Activated B cell treated with CpG ODN at 0.5 μM for 24 hours (primary cell): Measurements from ENCODE around the gene SRI. TPM values are rescaled to one million over a fixed set of nuclear protein-coding genes. Genes with fewer than 3 reads are reported as not detected.

Experiments used
- ATAC-seq: fragments of 200-7000 bp; cut with Tn5 transposase; one replicate; pipeline ENCODE4 v1.10.0; 2021; ENCODE audit warnings: low read depth, mild to moderate bottlenecking, moderate library complexity
- CTCF ChIA-PET: fragments of 350-600 bp; sonication (Branson Sonifier 250); formaldehyde crosslinking; loops from one replicate; lab custom pipeline; 2021; ENCODE audit warnings: antibody characterized with exemption; lab: Charles Lee
- POLR2A ChIA-PET: fragments of 350-600 bp; sonication (Branson Sonifier 250); formaldehyde crosslinking; loops from one replicate; lab custom pipeline; 2021; ENCODE audit warnings: antibody characterized with exemption; lab: Charles Lee
- DNase-seq: peaks from one replicate; pipeline ENCODE4 v3.0.0; 2022
- H3K27ac Mint-ChIP-seq: one replicate; pipeline ENCODE4 v1.8.0; 2020; ENCODE audit warnings: mixed read lengths
- H3K27me3 Mint-ChIP-seq: one replicate; pipeline ENCODE4 v1.8.0; 2021; ENCODE audit warnings: mixed read lengths
- H3K36me3 Mint-ChIP-seq: one replicate; pipeline ENCODE4 v1.8.0; 2021; ENCODE audit warnings: low read depth, mixed read lengths
- H3K4me1 Mint-ChIP-seq: one replicate; pipeline ENCODE4 v1.8.0; 2021; ENCODE audit warnings: mixed read lengths
- H3K4me3 Mint-ChIP-seq: one replicate; pipeline ENCODE4 v1.8.0; 2020; ENCODE audit warnings: mild to moderate bottlenecking, mixed read lengths
- H3K9me3 Mint-ChIP-seq: one replicate; pipeline ENCODE4 v1.8.0; 2020; ENCODE audit warnings: mixed read lengths
- CTCF ChIP-seq: fragments of 200-600 bp; IDR thresholded peaks from one replicate; pipeline ENCODE4 v1.8.0; 2022; ENCODE audit warnings: antibody characterized with exemption, mild to moderate bottlenecking
- intact Hi-C: fragments of 100-400 bp; cut with micrococcal nuclease; formaldehyde crosslinking; loops from one replicate; pipeline ENCODE4 v1.15.1; 2024
- total RNA-seq: library from RNA; stranded (reverse); gene quantifications from 2 replicates; pipeline ENCODE4 v1.2.3, GENCODE V29; 2022

Gene SRI
- total RNA-seq, 1 donor from 2014 or later: 101 TPM

DNA sequence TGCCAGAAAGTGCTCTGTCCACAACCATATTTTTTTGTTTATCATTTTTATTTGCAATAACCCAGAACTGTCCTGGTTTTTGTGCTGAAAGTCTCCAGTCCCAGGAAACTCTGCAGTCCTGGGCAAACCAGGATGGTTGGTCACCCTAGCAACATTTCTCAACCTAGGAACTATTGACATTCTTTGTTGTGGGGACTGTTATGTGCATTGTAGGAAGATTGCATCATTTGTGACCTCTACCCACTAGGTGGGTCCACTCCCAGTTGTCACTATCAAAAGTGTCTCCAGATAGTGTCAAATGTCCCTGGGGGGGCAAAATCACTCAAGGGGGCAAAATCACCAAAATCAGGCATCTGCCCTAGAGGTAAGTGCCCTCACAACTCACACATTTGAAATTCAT, 14.0 kb upstream of the SRI start:
- no peak for TF ChIP-seq CTCF
- Mint-ChIP-seq H3K9me3 (peaks cover 3% of the 10 kb centered on the region), H3K36me3 (no peaks in the 10 kb centered on the region), H3K4me3 (no peak overlapping the region), H3K27me3 (peaks cover 7% of the 10 kb centered on the region), H3K4me1 (no peaks in the 10 kb centered on the region), H3K27ac (no peak overlapping the region)
- ATAC-seq (no peak), DNase-seq (no peak)
- intact Hi-C loops: no loop called here
- POLR2A ChIA-PET: no interaction called here
- CTCF ChIA-PET: no interaction called here

DNA sequence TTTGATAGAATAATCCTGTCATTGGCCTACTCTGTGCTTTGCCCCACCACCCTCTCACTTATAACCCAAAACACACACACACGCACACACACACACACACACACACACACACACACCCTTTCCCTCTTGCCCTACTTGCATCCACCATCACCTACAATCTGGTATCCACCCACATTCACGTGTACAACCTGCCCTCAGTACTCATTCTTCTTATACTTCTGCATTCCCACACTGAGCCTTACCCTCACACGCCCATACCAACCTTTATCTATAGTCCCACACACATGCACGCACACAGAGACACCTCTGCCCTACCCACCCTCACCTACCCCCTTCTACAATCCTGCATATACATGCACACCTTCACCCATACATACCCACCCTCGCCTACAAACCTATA, 10.8 kb upstream of the SRI start:
- no peaks in the 10 kb centered on the region for H3K36me3 Mint-ChIP-seq
- H3K27ac Mint-ChIP-seq: no peak overlapping the region
- H3K27me3 Mint-ChIP-seq: peaks cover 9% of the 10 kb centered on the region
- intact Hi-C loops: no loop called here
- DNase-seq: no peak
- peaks cover 5% of the 10 kb centered on the region for H3K9me3 Mint-ChIP-seq
- TF ChIP-seq CTCF: no peak
- H3K4me1 Mint-ChIP-seq: no peaks in the 10 kb centered on the region
- ChIA-PET CTCF (no interaction called here), POLR2A (no interaction called here)
- no peak overlapping the region for H3K4me3 Mint-ChIP-seq
- no peak for ATAC-seq

GRCh38 chr7:88229302-88229995, 9.6 kb upstream of the SRI start:
- DNase-seq (no peak), ATAC-seq (no peak)
- peaks cover 5% of the 10 kb centered on the region for H3K9me3 Mint-ChIP-seq
- ChIA-PET CTCF (no interaction called here), POLR2A (no interaction called here)
- H3K4me1 Mint-ChIP-seq: no peaks in the 10 kb centered on the region
- TF ChIP-seq CTCF: no peak
- peaks cover 5% of the 10 kb centered on the region for H3K27me3 Mint-ChIP-seq
- H3K4me3 Mint-ChIP-seq: no peak overlapping the region
- H3K36me3 Mint-ChIP-seq: no peaks in the 10 kb centered on the region
- no peak overlapping the region for H3K27ac Mint-ChIP-seq
- intact Hi-C loops: loop anchor here (10.0 kb wide), 1 partner anchor 1175 kb away; the partner anchor contains the start of gene ELAPOR2

DNA sequence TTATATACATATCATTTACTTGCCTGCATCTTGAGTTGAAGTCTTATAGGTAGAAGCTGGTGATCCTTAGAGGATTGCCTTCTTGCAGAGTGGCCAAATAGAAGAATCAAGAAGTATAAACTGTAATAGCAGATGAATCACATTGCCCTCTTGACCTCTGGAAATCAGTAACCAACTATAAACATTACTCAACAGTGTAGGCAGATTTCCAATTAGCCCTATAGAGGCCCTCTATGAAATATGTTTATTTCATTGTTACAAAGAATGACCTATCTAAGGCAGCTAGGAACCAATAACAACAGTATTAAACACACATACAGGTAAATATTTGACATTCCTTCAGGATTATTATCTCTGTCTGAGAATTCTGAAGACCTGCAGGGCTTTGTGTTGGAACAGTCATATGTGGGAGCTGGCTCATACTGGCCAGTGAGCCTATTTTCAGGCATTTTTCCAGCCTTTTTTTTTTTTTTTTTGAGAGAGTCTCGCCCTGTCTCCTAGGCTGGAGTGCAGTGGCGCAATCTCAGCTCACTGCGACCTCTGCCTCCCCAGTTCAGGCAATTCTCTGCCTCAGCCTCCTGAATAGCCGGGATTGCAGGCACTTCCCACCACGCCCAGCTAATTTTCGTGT, 7.2 kb upstream of the SRI start:
- peaks cover 5% of the 10 kb centered on the region for H3K9me3 Mint-ChIP-seq

More for the DNA sequence above, 7.2 kb upstream of the SRI start:
- no peak overlapping the region for H3K27ac Mint-ChIP-seq
- DNase-seq: no peak
- H3K4me1 Mint-ChIP-seq: no peaks in the 10 kb centered on the region
- CTCF ChIA-PET: no interaction called here
- no peak for ATAC-seq
- POLR2A ChIA-PET: no interaction called here
- no peak for TF ChIP-seq CTCF
- H3K4me3 Mint-ChIP-seq: no peak overlapping the region
- H3K27me3 Mint-ChIP-seq: peaks cover 5% of the 10 kb centered on the region
- intact Hi-C loops: loop anchor here (10.0 kb wide), 1 partner anchor 1172 kb away; the partner anchor contains the start of gene ELAPOR2
- no peaks in the 10 kb centered on the region for H3K36me3 Mint-ChIP-seq
